WTC11 (cell line): ENCODE data around the gene FERMT2.

Source experiments
- ATF3 ChIP-seq: sonication (generic); formaldehyde crosslinking; conservative IDR thresholded peaks from 2 replicates; pipeline ENCODE4 v1.8.1; 2022; ENCODE audit warnings: mild to moderate bottlenecking, missing genetic modification reagents
- CTCF ChIP-seq: fragments of 200-600 bp; IDR thresholded peaks from 2 replicates; pipeline ENCODE4 v1.8.0; 2022; ENCODE audit warnings: antibody characterized with exemption
- NFE2L1 ChIP-seq: sonication (generic); formaldehyde crosslinking; IDR thresholded peaks from 2 replicates; pipeline ENCODE4 v1.8.1; 2023; ENCODE audit warnings: missing genetic modification reagents
- USF1 ChIP-seq: sonication (generic); formaldehyde crosslinking; IDR thresholded peaks from 2 replicates; pipeline ENCODE4 v1.8.0; 2022; ENCODE audit warnings: mild to moderate bottlenecking, missing genetic modification reagents
- ZNF263 ChIP-seq: sonication (generic); formaldehyde crosslinking; IDR thresholded peaks from 2 replicates; pipeline ENCODE4 v1.8.1; 2022; ENCODE audit warnings: low read depth, mild to moderate bottlenecking, moderate library complexity, missing genetic modification reagents
- ZNF281 ChIP-seq: sonication (generic); formaldehyde crosslinking; IDR thresholded peaks from 2 replicates; pipeline ENCODE4 v1.8.0; 2023; ENCODE audit warnings: mild to moderate bottlenecking, missing genetic modification reagents
- TF ChIP-seq, protein P1 (sequence below): sonication (generic); formaldehyde crosslinking; IDR thresholded peaks from 2 replicates; pipeline ENCODE4 v1.8.0; 2023; ENCODE audit warnings: missing genetic modification reagents, mild to moderate bottlenecking, borderline replicate concordance
- TF ChIP-seq, protein P2 (sequence below): sonication (generic); formaldehyde crosslinking; IDR thresholded peaks from 2 replicates; pipeline ENCODE4 v1.8.0; 2022; ENCODE audit warnings: mild to moderate bottlenecking, missing genetic modification reagents

- TF ChIP-seq CTCF = no peak
- TF ChIP-seq, protein P1, sequence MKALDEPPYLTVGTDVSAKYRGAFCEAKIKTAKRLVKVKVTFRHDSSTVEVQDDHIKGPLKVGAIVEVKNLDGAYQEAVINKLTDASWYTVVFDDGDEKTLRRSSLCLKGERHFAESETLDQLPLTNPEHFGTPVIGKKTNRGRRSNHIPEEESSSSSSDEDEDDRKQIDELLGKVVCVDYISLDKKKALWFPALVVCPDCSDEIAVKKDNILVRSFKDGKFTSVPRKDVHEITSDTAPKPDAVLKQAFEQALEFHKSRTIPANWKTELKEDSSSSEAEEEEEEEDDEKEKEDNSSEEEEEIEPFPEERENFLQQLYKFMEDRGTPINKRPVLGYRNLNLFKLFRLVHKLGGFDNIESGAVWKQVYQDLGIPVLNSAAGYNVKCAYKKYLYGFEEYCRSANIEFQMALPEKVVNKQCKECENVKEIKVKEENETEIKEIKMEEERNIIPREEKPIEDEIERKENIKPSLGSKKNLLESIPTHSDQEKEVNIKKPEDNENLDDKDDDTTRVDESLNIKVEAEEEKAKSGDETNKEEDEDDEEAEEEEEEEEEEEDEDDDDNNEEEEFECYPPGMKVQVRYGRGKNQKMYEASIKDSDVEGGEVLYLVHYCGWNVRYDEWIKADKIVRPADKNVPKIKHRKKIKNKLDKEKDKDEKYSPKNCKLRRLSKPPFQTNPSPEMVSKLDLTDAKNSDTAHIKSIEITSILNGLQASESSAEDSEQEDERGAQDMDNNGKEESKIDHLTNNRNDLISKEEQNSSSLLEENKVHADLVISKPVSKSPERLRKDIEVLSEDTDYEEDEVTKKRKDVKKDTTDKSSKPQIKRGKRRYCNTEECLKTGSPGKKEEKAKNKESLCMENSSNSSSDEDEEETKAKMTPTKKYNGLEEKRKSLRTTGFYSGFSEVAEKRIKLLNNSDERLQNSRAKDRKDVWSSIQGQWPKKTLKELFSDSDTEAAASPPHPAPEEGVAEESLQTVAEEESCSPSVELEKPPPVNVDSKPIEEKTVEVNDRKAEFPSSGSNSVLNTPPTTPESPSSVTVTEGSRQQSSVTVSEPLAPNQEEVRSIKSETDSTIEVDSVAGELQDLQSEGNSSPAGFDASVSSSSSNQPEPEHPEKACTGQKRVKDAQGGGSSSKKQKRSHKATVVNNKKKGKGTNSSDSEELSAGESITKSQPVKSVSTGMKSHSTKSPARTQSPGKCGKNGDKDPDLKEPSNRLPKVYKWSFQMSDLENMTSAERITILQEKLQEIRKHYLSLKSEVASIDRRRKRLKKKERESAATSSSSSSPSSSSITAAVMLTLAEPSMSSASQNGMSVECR = no peak
- TF ChIP-seq ZNF263 (CRISPR knock-in tag) = no peak
- no peak for TF ChIP-seq NFE2L1 (CRISPR knock-in tag)
- no peak for TF ChIP-seq ATF3
- TF ChIP-seq USF1 (CRISPR knock-in tag) = no peak; the same call in 1 of the 2 replicates
- TF ChIP-seq, protein P2, sequence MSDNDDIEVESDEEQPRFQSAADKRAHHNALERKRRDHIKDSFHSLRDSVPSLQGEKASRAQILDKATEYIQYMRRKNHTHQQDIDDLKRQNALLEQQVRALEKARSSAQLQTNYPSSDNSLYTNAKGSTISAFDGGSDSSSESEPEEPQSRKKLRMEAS (CRISPR knock-in tag) = no peak
- TF ChIP-seq ZNF281 = no peak
Observed at GRCh38 chr14:52873065-52873464, 77.8 kb downstream of the FERMT2 start.
